ENCODE data around the gene MECP2.

DNA sequence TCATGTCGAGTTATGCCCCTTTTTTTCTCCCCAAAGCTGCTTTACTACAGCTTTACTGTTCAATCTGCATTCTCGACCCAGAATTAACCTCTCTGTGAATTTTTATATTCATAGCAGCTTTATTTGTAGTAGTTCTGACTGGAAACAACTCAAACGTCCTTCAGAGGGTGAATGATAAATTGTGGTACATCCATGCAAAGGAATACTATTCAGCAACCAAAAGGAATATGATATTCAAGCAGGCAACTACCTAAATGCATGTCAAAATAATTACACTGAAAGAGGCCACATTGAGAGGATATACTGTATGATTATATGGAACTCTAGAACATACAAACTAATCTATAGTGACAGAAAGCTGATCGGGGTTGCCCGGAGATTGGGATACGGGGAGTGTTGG is 20.0 kb upstream of the MECP2 start:
- TF ChIP-seq EZH2 (IDR thresholded peaks at IDR 0.05; ENCODE audit: low read length, unreplicated experiment), result no peak
- TF ChIP-seq, protein P1, sequence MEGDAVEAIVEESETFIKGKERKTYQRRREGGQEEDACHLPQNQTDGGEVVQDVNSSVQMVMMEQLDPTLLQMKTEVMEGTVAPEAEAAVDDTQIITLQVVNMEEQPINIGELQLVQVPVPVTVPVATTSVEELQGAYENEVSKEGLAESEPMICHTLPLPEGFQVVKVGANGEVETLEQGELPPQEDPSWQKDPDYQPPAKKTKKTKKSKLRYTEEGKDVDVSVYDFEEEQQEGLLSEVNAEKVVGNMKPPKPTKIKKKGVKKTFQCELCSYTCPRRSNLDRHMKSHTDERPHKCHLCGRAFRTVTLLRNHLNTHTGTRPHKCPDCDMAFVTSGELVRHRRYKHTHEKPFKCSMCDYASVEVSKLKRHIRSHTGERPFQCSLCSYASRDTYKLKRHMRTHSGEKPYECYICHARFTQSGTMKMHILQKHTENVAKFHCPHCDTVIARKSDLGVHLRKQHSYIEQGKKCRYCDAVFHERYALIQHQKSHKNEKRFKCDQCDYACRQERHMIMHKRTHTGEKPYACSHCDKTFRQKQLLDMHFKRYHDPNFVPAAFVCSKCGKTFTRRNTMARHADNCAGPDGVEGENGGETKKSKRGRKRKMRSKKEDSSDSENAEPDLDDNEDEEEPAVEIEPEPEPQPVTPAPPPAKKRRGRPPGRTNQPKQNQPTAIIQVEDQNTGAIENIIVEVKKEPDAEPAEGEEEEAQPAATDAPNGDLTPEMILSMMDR (conservative IDR thresholded peaks at IDR 0.05; ENCODE audit: low read depth, low read length), result no peak

Data from PC-3 (cell line).